Panc1 (cell line): ENCODE results near the gene FOXO1. TPM values are rescaled to one million over a fixed set of nuclear protein-coding genes. Genes with fewer than 3 reads are reported as not detected.

Source experiments
- ATAC-seq: fragments of 200-7000 bp; cut with Tn5 transposase; 2 replicates; pipeline ENCODE4 v1.9.1; 2020; ENCODE audit warnings: mild to moderate bottlenecking, moderate library complexity
- BruUV-seq: library from RNA; stranded (reverse); fragments of 400-500 nt; replicated peaks from 2 replicates; lab custom pipeline; 2021; lab: Mats Ljungman, UMichigan
- CTCF ChIA-PET: fragments of 300-600 bp; sonication (Branson Sonifier 250); formaldehyde crosslinking; loops from one replicate; lab custom pipeline; 2022; ENCODE audit warnings: antibody characterized with exemption; lab: Charles Lee
- POLR2A ChIA-PET: fragments of 300-600 bp; sonication (Branson Sonifier 250); formaldehyde crosslinking; loops from one replicate; lab custom pipeline; 2022; ENCODE audit warnings: antibody characterized with exemption; lab: Charles Lee
- DNase-seq: peaks from one replicate; pipeline ENCODE4 v3.0.0-alpha.2; 2010; ENCODE audit warnings: low read depth, low spot score
- H3K27ac ChIP-seq: 2 replicates; pipeline ENCODE4 v1.5.1; 2011; ENCODE audit warnings: mild to moderate bottlenecking, low read length, inconsistent platforms
- H3K27me3 ChIP-seq: fragments of 200-500 bp; sonication (Bioruptor generic); 2 replicates; pipeline ENCODE4 v1.6.0; 2014; ENCODE audit warnings: low read length, inconsistent platforms; ENCODE audit not compliant: control insufficient read depth, insufficient read depth
- H3K36me3 ChIP-seq: fragments of 200-500 bp; sonication (Bioruptor generic); 2 replicates; pipeline ENCODE4 v1.5.1; 2014; ENCODE audit warnings: inconsistent platforms, mild to moderate bottlenecking, low read length, moderate library complexity; ENCODE audit not compliant: control insufficient read depth, insufficient read depth
- H3K4me1 ChIP-seq: 2 replicates; pipeline ENCODE4 v1.5.1; 2011; ENCODE audit warnings: inconsistent platforms, mild to moderate bottlenecking, low read length, moderate library complexity; ENCODE audit not compliant: control insufficient read depth, insufficient read depth
- H3K4me3 ChIP-seq, 2 experiments: 2 replicates each; pipeline ENCODE4 v1.5.1; 2011 to 2012; ENCODE audit warnings: low read depth in 2 of 2, low read length in 2 of 2, mild to moderate bottlenecking in 2 of 2, inconsistent platforms in 1 of 2, moderate library complexity in 1 of 2
- H3K9me3 ChIP-seq: fragments of 200-500 bp; sonication (Bioruptor generic); 2 replicates; pipeline ENCODE4 v1.5.1; 2014; ENCODE audit warnings: low read depth, mild to moderate bottlenecking, inconsistent platforms, low read length, moderate library complexity; ENCODE audit not compliant: control insufficient read depth, insufficient read depth
- POLR2AphosphoS5 ChIP-seq: IDR thresholded peaks from 2 replicates; pipeline ENCODE4 v1.6.1; 2012; ENCODE audit warnings: mild to moderate bottlenecking, low read depth, low read length, moderate library complexity
- SIN3A ChIP-seq: IDR thresholded peaks from 2 replicates; pipeline ENCODE4 v1.6.1; 2012; ENCODE audit warnings: low read depth, mild to moderate bottlenecking, low read length, moderate library complexity, borderline replicate concordance; ENCODE audit not compliant: insufficient read depth
- TCF7L2 ChIP-seq: IDR thresholded peaks from 2 replicates; pipeline ENCODE4 v1.6.1; 2011; ENCODE audit warnings: mild to moderate bottlenecking, low read depth, low read length, inconsistent platforms
- in situ Hi-C: cut with HindIII; loops from 2 replicates; pipeline ENCODE4 v1.10.0; 2016; ENCODE audit warnings: low sequenced_read_pairs, low pct_unique_long_range_greater_than_20kb
- intact Hi-C: fragments of 100-400 bp; cut with micrococcal nuclease; formaldehyde crosslinking; loops from one replicate; pipeline ENCODE4 v1.10.0; 2022; ENCODE audit not compliant: unreplicated experiment
- total RNA-seq: library from RNA; stranded (reverse); gene quantifications from one replicate; pipeline ENCODE4 v1.2.1, GENCODE V29; 2021; ENCODE audit not compliant: unreplicated experiment
- TF ChIP-seq, protein P1 (sequence below): fragments of 450-650 bp; IDR thresholded peaks from 2 replicates; pipeline ENCODE4 v1.5.1; 2017; ENCODE audit warnings: mild to moderate bottlenecking
- TF ChIP-seq, protein P2 (sequence below), 2 experiments: IDR thresholded peaks; 2 replicates each; pipeline ENCODE4 v1.6.1; 2011 to 2012; ENCODE audit warnings: low read depth in 2 of 2, control low read depth in 1 of 2, low read length in 1 of 2, mild to moderate bottlenecking in 1 of 2, moderate library complexity in 1 of 2; ENCODE audit not compliant: insufficient read depth in 1 of 2

FOXO1 gene
- total RNA-seq, 1 experiment from 2014 or later: 2.1 TPM

DNA sequence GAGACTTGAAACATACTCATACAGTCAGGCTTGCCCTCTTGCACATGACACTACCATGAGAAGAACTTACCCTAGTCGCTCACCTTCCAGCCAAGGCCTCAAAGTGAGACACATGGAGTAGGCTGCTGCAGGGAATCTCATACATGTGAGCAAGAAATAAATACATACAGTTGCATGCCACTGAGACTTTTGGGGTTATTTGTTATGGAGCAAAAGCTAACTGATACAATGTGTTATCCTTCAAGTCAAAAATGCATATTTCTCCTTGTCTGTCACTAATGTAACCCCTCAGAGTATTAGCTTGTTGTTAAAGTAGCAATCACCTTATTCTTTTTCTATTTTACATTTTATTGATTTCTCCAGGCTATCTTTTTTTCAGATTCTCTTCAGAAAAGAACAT is 58.1 kb downstream of the FOXO1 start:
- intact Hi-C loops: no loop called here
- TF ChIP-seq, protein P1, sequence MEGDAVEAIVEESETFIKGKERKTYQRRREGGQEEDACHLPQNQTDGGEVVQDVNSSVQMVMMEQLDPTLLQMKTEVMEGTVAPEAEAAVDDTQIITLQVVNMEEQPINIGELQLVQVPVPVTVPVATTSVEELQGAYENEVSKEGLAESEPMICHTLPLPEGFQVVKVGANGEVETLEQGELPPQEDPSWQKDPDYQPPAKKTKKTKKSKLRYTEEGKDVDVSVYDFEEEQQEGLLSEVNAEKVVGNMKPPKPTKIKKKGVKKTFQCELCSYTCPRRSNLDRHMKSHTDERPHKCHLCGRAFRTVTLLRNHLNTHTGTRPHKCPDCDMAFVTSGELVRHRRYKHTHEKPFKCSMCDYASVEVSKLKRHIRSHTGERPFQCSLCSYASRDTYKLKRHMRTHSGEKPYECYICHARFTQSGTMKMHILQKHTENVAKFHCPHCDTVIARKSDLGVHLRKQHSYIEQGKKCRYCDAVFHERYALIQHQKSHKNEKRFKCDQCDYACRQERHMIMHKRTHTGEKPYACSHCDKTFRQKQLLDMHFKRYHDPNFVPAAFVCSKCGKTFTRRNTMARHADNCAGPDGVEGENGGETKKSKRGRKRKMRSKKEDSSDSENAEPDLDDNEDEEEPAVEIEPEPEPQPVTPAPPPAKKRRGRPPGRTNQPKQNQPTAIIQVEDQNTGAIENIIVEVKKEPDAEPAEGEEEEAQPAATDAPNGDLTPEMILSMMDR: no peak
- TF ChIP-seq, protein P2, sequence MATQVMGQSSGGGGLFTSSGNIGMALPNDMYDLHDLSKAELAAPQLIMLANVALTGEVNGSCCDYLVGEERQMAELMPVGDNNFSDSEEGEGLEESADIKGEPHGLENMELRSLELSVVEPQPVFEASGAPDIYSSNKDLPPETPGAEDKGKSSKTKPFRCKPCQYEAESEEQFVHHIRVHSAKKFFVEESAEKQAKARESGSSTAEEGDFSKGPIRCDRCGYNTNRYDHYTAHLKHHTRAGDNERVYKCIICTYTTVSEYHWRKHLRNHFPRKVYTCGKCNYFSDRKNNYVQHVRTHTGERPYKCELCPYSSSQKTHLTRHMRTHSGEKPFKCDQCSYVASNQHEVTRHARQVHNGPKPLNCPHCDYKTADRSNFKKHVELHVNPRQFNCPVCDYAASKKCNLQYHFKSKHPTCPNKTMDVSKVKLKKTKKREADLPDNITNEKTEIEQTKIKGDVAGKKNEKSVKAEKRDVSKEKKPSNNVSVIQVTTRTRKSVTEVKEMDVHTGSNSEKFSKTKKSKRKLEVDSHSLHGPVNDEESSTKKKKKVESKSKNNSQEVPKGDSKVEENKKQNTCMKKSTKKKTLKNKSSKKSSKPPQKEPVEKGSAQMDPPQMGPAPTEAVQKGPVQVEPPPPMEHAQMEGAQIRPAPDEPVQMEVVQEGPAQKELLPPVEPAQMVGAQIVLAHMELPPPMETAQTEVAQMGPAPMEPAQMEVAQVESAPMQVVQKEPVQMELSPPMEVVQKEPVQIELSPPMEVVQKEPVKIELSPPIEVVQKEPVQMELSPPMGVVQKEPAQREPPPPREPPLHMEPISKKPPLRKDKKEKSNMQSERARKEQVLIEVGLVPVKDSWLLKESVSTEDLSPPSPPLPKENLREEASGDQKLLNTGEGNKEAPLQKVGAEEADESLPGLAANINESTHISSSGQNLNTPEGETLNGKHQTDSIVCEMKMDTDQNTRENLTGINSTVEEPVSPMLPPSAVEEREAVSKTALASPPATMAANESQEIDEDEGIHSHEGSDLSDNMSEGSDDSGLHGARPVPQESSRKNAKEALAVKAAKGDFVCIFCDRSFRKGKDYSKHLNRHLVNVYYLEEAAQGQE (IDR thresholded peaks at IDR 0.05; ENCODE audit: insufficient read depth in 1 of 2, low read depth in 2 of 2, low read length in 1 of 2): no peak
- TF ChIP-seq POLR2AphosphoS5: no peak
- TF ChIP-seq SIN3A: no peak
- TF ChIP-seq TCF7L2: no peak
- no peak for ATAC-seq
- no peaks in the 10 kb centered on the region for H3K4me1 ChIP-seq
- no peak for DNase-seq
- ChIA-PET POLR2A (no interaction called here), CTCF (no interaction called here)
- H3K4me3 ChIP-seq: no peak overlapping the region
- no peak overlapping the region for H3K27ac ChIP-seq
- H3K36me3 ChIP-seq: no peaks in the 10 kb centered on the region
- in situ Hi-C loops: no loop called here
- H3K9me3 ChIP-seq: no peaks in the 10 kb centered on the region
- BruUV-seq: no TSS peak
- H3K27me3 ChIP-seq: no peaks in the 10 kb centered on the region

- Histone ChIP-seq H3K36me3 (no peaks in the 10 kb centered on the region), H3K4me1 (no peaks in the 10 kb centered on the region), H3K9me3 (no peaks in the 10 kb centered on the region), H3K4me3 (no peak overlapping the region), H3K27me3 (no peaks in the 10 kb centered on the region), H3K27ac (no peak overlapping the region)
- intact Hi-C loops (no loop called here), in situ Hi-C loops (no loop called here)
- BruUV-seq: no TSS peak
- ATAC-seq (no peak), DNase-seq (no peak)
- CTCF ChIA-PET: no interaction called here
- TF ChIP-seq, protein P2 (IDR thresholded peaks at IDR 0.05; ENCODE audit: insufficient read depth in 1 of 2, low read depth in 2 of 2, low read length in 1 of 2): no peak
- TF ChIP-seq POLR2AphosphoS5 (no peak), SIN3A (no peak), TCF7L2 (no peak)
- TF ChIP-seq, protein P1: no peak
- POLR2A ChIA-PET: no interaction called here
These were observed 60.9 kb downstream of the FOXO1 start for GRCh38 chr13:40605573-40605972.
